ENCODE data around the gene ITGAE.
A peak's percentile ranks its signal among the peaks of the same experiment; 100 is the strongest.

ITGAE gene

DNA sequence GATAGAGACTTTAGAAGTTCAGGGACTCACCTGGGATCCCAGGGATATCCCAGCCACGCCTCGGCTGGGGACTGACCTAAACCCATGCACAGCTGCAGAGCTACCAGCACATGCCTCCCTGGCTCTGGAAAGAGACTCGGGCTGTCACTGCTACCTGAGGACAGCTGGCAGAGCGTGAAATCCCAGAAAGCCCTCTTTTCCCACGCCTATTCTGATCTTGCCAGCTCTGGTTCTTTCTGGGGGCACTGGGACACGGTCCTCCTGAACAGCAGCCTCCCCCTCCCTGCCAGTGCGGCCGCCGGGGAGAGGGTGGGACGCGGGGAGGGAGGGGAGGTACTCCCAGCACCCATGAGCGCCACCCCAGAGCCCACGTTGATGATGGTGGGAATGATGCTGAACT is 115.8 kb downstream of the ITGAE start:
- Histone ChIP-seq H3K79me1 (ENCODE audit: low read length) (no peaks in the 10 kb centered on the region), H3K4me2 (ENCODE audit: low read length) (no peak overlapping the region), H4K5ac (ENCODE audit: low read length) (no peak overlapping the region), H3K23ac (ENCODE audit: low read length) (no peak overlapping the region), H2AK5ac (ENCODE audit: low read length) (no peak overlapping the region), H2BK5ac (ENCODE audit: low read length) (no peak overlapping the region), H3K27me3 (ENCODE audit: insufficient read depth, low read length, poor library complexity) (no peaks in the 10 kb centered on the region), H3K4me1 (ENCODE audit: control insufficient read depth, low read depth, low read length) (no peaks in the 10 kb centered on the region), H3K36me3 (ENCODE audit: control insufficient read depth, insufficient read depth, low read length) (no peaks in the 10 kb centered on the region), H2BK15ac (replicated peaks; ENCODE audit: low read depth) (no peak overlapping the region), H3K9ac (ENCODE audit: low read length) (no peak overlapping the region), H3K56ac (ENCODE audit: low read length) (no peak overlapping the region), H3K79me2 (ENCODE audit: control insufficient read depth, insufficient read depth, low read length) (no peaks in the 10 kb centered on the region), H3K18ac (ENCODE audit: low read length) (no peak overlapping the region), H3K4me3 (ENCODE audit: low read length) (no peak overlapping the region), H2BK120ac (ENCODE audit: low read depth, low read length) (no peak overlapping the region), H3K27ac (ENCODE audit: low read depth, low read length) (no peak overlapping the region), H3K4ac (ENCODE audit: low read depth, low read length) (no peak overlapping the region), H4K8ac (ENCODE audit: low read depth, low read length) (no peak overlapping the region)
- DNase-seq, result no peak
- no CpG with 5 or more reads among the region's 13 CpGs for WGBS (ENCODE audit: extremely low coverage, insufficient coverage, low lambda C conversion rate)

DNA sequence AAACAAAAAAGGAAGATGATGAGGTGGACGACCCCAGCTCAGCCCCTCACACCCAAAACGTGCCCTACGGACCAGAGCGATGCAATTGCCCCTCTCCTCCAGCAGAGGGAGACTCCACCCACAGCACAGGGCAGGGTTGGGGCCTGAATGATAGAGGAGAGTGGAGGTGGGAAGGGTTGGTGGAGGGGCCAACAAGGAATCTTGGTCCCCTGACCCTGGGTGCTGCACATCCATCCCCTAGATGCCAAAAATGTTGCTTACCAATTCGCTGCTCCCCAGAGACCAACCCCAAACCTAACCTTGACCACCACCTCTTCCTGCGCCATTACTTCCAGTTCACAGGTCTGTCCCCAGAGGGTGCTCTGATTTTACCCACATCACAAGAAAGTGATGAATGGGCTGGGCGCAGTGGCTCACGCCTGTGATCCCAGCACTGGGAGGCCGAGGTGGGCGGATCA is 117.9 kb downstream of the ITGAE start:
- no peak overlapping the region for H2BK15ac ChIP-seq (replicated peaks; ENCODE audit: low read depth)
- WGBS (ENCODE audit: extremely low coverage, insufficient coverage, low lambda C conversion rate), result no CpG with 5 or more reads among the region's 10 CpGs
- DNase-seq, result peak; percentile 81

DNA sequence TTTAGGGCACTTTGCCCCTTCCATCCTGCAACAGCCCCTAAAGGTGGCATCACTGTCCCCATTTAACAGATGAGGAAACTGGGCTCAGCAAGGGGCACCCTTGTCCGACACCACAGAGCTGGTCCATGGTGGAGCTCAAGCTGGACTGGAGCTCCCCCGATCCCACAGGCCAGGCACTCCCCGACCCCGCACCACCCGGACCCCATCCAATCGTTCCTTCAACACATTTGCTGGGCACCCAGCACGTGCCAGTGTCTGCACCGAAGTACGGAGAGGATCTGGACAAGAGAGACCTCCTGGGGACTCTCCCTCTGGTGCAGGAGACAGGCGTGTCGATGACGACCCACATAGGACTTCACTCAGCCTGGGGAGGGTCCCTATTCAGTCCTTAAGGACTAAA is 119.0 kb downstream of the ITGAE start:
- Histone ChIP-seq H2BK5ac (ENCODE audit: low read length) (no peak overlapping the region), H3K18ac (ENCODE audit: low read length) (no peak overlapping the region), H3K4me1 (ENCODE audit: control insufficient read depth, low read depth, low read length) (no peaks in the 10 kb centered on the region), H3K79me2 (ENCODE audit: control insufficient read depth, insufficient read depth, low read length) (no peaks in the 10 kb centered on the region), H2AK5ac (ENCODE audit: low read length) (no peak overlapping the region), H4K5ac (ENCODE audit: low read length) (no peak overlapping the region), H3K4ac (ENCODE audit: low read depth, low read length) (no peak overlapping the region), H3K4me3 (ENCODE audit: low read length) (no peak overlapping the region), H3K79me1 (ENCODE audit: low read length) (no peaks in the 10 kb centered on the region), H3K23ac (ENCODE audit: low read length) (no peak overlapping the region), H2BK15ac (replicated peaks; ENCODE audit: low read depth) (no peak overlapping the region), H3K27me3 (ENCODE audit: insufficient read depth, low read length, poor library complexity) (no peaks in the 10 kb centered on the region), H3K56ac (ENCODE audit: low read length) (no peak overlapping the region), H3K9ac (ENCODE audit: low read length) (no peak overlapping the region), H2BK120ac (ENCODE audit: low read depth, low read length) (no peak overlapping the region), H3K36me3 (ENCODE audit: control insufficient read depth, insufficient read depth, low read length) (no peaks in the 10 kb centered on the region), H4K8ac (ENCODE audit: low read depth, low read length) (no peak overlapping the region), H3K4me2 (ENCODE audit: low read length) (no peak overlapping the region), H3K27ac (ENCODE audit: low read depth, low read length) (no peak overlapping the region)
- no CpG with 5 or more reads among the region's 12 CpGs for WGBS (ENCODE audit: extremely low coverage, insufficient coverage, low lambda C conversion rate)
- DNase-seq, result no peak

More for the DNA sequence above, 117.9 kb downstream of the ITGAE start:
- Histone ChIP-seq H4K8ac (ENCODE audit: low read depth, low read length) (no peak overlapping the region), H3K9ac (ENCODE audit: low read length) (no peak overlapping the region), H3K4ac (ENCODE audit: low read depth, low read length) (no peak overlapping the region), H3K18ac (ENCODE audit: low read length) (no peak overlapping the region), H3K79me2 (ENCODE audit: control insufficient read depth, insufficient read depth, low read length) (no peaks in the 10 kb centered on the region), H3K27ac (ENCODE audit: low read depth, low read length) (no peak overlapping the region), H3K4me3 (ENCODE audit: low read length) (no peak overlapping the region), H3K23ac (ENCODE audit: low read length) (no peak overlapping the region), H3K56ac (ENCODE audit: low read length) (no peak overlapping the region), H3K4me2 (ENCODE audit: low read length) (no peak overlapping the region), H3K27me3 (ENCODE audit: insufficient read depth, low read length, poor library complexity) (no peaks in the 10 kb centered on the region), H3K79me1 (ENCODE audit: low read length) (no peaks in the 10 kb centered on the region), H2BK5ac (ENCODE audit: low read length) (no peak overlapping the region), H3K4me1 (ENCODE audit: control insufficient read depth, low read depth, low read length) (no peaks in the 10 kb centered on the region), H2AK5ac (ENCODE audit: low read length) (no peak overlapping the region), H2BK120ac (ENCODE audit: low read depth, low read length) (no peak overlapping the region), H4K5ac (ENCODE audit: low read length) (no peak overlapping the region), H3K36me3 (ENCODE audit: control insufficient read depth, insufficient read depth, low read length) (no peaks in the 10 kb centered on the region)

DNA sequence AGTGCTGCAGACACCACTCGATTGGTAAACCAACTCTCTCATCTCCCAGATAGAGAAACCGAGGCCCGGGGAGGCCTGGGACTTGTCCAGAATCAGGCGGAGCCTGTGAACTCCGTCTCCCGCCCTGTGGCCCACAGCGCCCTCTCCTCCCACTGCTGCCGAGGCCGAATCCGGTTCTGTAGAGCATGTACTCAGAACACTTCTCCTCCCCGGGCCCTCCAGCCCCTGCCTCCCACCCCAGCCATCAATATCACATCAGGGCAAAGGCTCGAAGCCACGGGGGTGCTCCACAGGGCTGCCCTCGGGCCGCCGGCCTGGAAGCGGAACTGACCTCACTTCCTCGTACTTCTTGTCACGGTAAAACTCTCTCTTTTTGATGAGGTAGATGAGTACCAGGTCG is 119.4 kb downstream of the ITGAE start:
- no peaks in the 10 kb centered on the region for H3K36me3 ChIP-seq (ENCODE audit: control insufficient read depth, insufficient read depth, low read length)
- no peak overlapping the region for H3K18ac ChIP-seq (ENCODE audit: low read length)
- H2AK5ac ChIP-seq (ENCODE audit: low read length), result no peak overlapping the region
- no peak overlapping the region for H3K4ac ChIP-seq (ENCODE audit: low read depth, low read length)
- H4K5ac ChIP-seq (ENCODE audit: low read length), result no peak overlapping the region
- no peaks in the 10 kb centered on the region for H3K79me1 ChIP-seq (ENCODE audit: low read length)
- H3K27me3 ChIP-seq (ENCODE audit: insufficient read depth, low read length, poor library complexity), result no peaks in the 10 kb centered on the region
- no peaks in the 10 kb centered on the region for H3K79me2 ChIP-seq (ENCODE audit: control insufficient read depth, insufficient read depth, low read length)
- no peak for DNase-seq
- no peak overlapping the region for H3K9ac ChIP-seq (ENCODE audit: low read length)
- H3K4me2 ChIP-seq (ENCODE audit: low read length), result no peak overlapping the region
- no CpG with 5 or more reads among the region's 20 CpGs for WGBS (ENCODE audit: extremely low coverage, insufficient coverage, low lambda C conversion rate)
- no peak overlapping the region for H2BK15ac ChIP-seq (replicated peaks; ENCODE audit: low read depth)
- H3K56ac ChIP-seq (ENCODE audit: low read length), result no peak overlapping the region
- H3K23ac ChIP-seq (ENCODE audit: low read length), result no peak overlapping the region
- H3K4me3 ChIP-seq (ENCODE audit: low read length), result no peak overlapping the region
- H2BK5ac ChIP-seq (ENCODE audit: low read length), result no peak overlapping the region
- H2BK120ac ChIP-seq (ENCODE audit: low read depth, low read length), result no peak overlapping the region
- no peak overlapping the region for H4K8ac ChIP-seq (ENCODE audit: low read depth, low read length)
- H3K4me1 ChIP-seq (ENCODE audit: control insufficient read depth, low read depth, low read length), result no peaks in the 10 kb centered on the region
- no peak overlapping the region for H3K27ac ChIP-seq (ENCODE audit: low read depth, low read length)

DNA sequence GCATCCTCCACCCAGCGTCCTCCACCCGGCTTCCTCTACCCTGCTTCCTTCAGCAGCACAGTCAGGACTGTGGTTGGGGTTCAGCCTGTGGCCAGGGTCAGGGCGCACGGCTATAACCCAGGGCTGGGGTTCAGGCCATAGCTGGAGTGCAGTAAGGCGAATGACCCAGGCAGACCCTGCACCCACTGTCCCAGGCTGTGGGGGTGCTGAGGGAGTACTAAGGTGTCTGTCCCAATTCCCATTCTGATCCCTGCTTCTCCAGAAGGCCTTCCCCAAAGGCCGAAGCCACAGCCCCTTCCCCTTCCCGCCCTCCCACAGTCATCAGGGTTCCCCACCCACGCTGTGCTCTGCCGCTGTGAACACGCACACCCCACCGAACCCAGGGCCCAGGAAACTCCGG is 119.9 kb downstream of the ITGAE start:
- no peak overlapping the region for H2BK5ac ChIP-seq (ENCODE audit: low read length)

DNA sequence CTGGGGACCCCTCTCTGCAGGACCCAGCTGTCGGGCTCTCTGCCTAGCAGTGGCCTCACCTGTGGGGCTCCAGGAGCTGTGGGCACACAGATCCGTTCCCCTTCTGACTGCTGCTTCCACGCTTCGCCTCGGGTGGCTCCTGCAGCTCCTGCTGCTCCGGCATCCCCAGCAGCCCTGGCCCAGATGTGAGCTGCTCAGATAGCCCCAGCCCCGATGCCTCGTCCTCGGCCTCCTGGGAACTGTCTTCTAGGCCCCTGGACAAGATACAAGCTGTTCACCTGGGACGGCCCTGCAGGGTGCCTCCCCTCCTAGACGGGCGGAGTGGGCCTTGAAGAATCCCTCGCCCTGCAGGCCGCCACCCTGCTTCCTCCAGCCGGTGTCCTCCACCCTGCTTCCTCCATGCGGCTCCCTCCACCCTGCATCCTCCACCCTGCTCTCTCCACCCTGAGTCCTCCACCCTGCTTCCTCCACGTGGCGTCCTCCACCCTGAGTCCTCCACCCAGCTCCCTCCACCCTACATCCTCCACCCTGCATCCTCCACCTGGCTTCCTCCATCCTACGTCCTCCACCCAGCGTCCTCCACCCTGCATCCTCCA is 121.4 kb downstream of the ITGAE start:
- no peak overlapping the region for H2BK120ac ChIP-seq (ENCODE audit: low read depth, low read length)
- WGBS (ENCODE audit: extremely low coverage, insufficient coverage, low lambda C conversion rate), result no CpG with 5 or more reads among the region's 20 CpGs
- no peak overlapping the region for H3K23ac ChIP-seq (ENCODE audit: low read length)
- no peaks in the 10 kb centered on the region for H3K36me3 ChIP-seq (ENCODE audit: control insufficient read depth, insufficient read depth, low read length)
- no peak overlapping the region for H3K9ac ChIP-seq (ENCODE audit: low read length)
- no peak overlapping the region for H4K5ac ChIP-seq (ENCODE audit: low read length)
- no peak overlapping the region for H3K56ac ChIP-seq (ENCODE audit: low read length)
- no peak overlapping the region for H3K18ac ChIP-seq (ENCODE audit: low read length)
- H3K4me1 ChIP-seq (ENCODE audit: control insufficient read depth, low read depth, low read length), result no peaks in the 10 kb centered on the region
- no peak overlapping the region for H3K4ac ChIP-seq (ENCODE audit: low read depth, low read length)
- no peak overlapping the region for H2AK5ac ChIP-seq (ENCODE audit: low read length)
- no peaks in the 10 kb centered on the region for H3K79me2 ChIP-seq (ENCODE audit: control insufficient read depth, insufficient read depth, low read length)
- H3K79me1 ChIP-seq (ENCODE audit: low read length), result no peaks in the 10 kb centered on the region
- no peak for DNase-seq
- H3K27me3 ChIP-seq (ENCODE audit: insufficient read depth, low read length, poor library complexity), result no peaks in the 10 kb centered on the region
- no peak overlapping the region for H2BK15ac ChIP-seq (replicated peaks; ENCODE audit: low read depth)
- no peak overlapping the region for H3K4me3 ChIP-seq (ENCODE audit: low read length)
- no peak overlapping the region for H3K4me2 ChIP-seq (ENCODE audit: low read length)
- H3K27ac ChIP-seq (ENCODE audit: low read depth, low read length), result no peak overlapping the region
- H4K8ac ChIP-seq (ENCODE audit: low read depth, low read length), result no peak overlapping the region
- H2BK5ac ChIP-seq (ENCODE audit: low read length), result no peak overlapping the region

More for the DNA sequence above, 119.9 kb downstream of the ITGAE start:
- Histone ChIP-seq H3K4me2 (ENCODE audit: low read length) (no peak overlapping the region), H2BK120ac (ENCODE audit: low read depth, low read length) (no peak overlapping the region), H3K23ac (ENCODE audit: low read length) (no peak overlapping the region), H3K36me3 (ENCODE audit: control insufficient read depth, insufficient read depth, low read length) (no peaks in the 10 kb centered on the region), H2BK15ac (replicated peaks; ENCODE audit: low read depth) (no peak overlapping the region), H3K4me1 (ENCODE audit: control insufficient read depth, low read depth, low read length) (no peaks in the 10 kb centered on the region), H3K9ac (ENCODE audit: low read length) (no peak overlapping the region), H3K56ac (ENCODE audit: low read length) (no peak overlapping the region), H3K4ac (ENCODE audit: low read depth, low read length) (no peak overlapping the region), H2AK5ac (ENCODE audit: low read length) (no peak overlapping the region), H4K8ac (ENCODE audit: low read depth, low read length) (no peak overlapping the region), H3K79me1 (ENCODE audit: low read length) (no peaks in the 10 kb centered on the region), H3K4me3 (ENCODE audit: low read length) (no peak overlapping the region), H4K5ac (ENCODE audit: low read length) (no peak overlapping the region), H3K27me3 (ENCODE audit: insufficient read depth, low read length, poor library complexity) (no peaks in the 10 kb centered on the region), H3K27ac (ENCODE audit: low read depth, low read length) (no peak overlapping the region), H3K18ac (ENCODE audit: low read length) (no peak overlapping the region), H3K79me2 (ENCODE audit: control insufficient read depth, insufficient read depth, low read length) (no peaks in the 10 kb centered on the region)
- no CpG with 5 or more reads among the region's 12 CpGs for WGBS (ENCODE audit: extremely low coverage, insufficient coverage, low lambda C conversion rate)
- no peak for DNase-seq
